Activated CD4-positive, alpha-beta T cell treated with anti-CD3 and anti-CD28 coated beads for 36 hours (primary cell): Measurements from ENCODE around the gene ACADS. TPM values are rescaled to one million over a fixed set of nuclear protein-coding genes. Genes with fewer than 3 reads are reported as not detected.

Experiments
- ATAC-seq: fragments of 200-7000 bp; cut with Tn5 transposase; one replicate; pipeline ENCODE4 v1.10.0; 2021; ENCODE audit warnings: mild to moderate bottlenecking, moderate library complexity
- CTCF ChIA-PET: fragments of 350-600 bp; sonication (Branson Sonifier 250); formaldehyde crosslinking; loops from one replicate; lab custom pipeline; 2021; ENCODE audit warnings: antibody characterized with exemption; lab: Charles Lee
- POLR2A ChIA-PET: fragments of 350-600 bp; sonication (Branson Sonifier 250); formaldehyde crosslinking; loops from one replicate; lab custom pipeline; 2021; ENCODE audit warnings: antibody characterized with exemption, inconsistent platforms; lab: Charles Lee
- DNase-seq: peaks from one replicate; pipeline ENCODE4 v3.0.0-alpha.2; 2020
- H3K27ac Mint-ChIP-seq: one replicate; pipeline ENCODE4 v1.8.0; 2021; ENCODE audit warnings: mixed read lengths
- H3K27me3 Mint-ChIP-seq: one replicate; pipeline ENCODE4 v1.8.0; 2021; ENCODE audit warnings: mixed read lengths
- H3K36me3 Mint-ChIP-seq: one replicate; pipeline ENCODE4 v1.8.0; 2021; ENCODE audit warnings: low read depth, mixed read lengths
- H3K4me1 Mint-ChIP-seq: one replicate; pipeline ENCODE4 v1.8.0; 2021; ENCODE audit warnings: mixed read lengths
- H3K4me3 Mint-ChIP-seq: one replicate; pipeline ENCODE4 v1.8.0; 2021; ENCODE audit warnings: mild to moderate bottlenecking, moderate library complexity, mixed read lengths
- H3K9me3 Mint-ChIP-seq: one replicate; pipeline ENCODE4 v1.8.0; 2021; ENCODE audit warnings: low read depth, mixed read lengths
- intact Hi-C, 2 experiments: fragments of 100-400 bp; cut with DNase I in 1 of 2; cut with micrococcal nuclease in 1 of 2; formaldehyde crosslinking; loops; one replicate each; pipeline versions ENCODE4 v1.14.2 to v1.15.1; 2022 to 2024; cut with DNase I, micrococcal nuclease
- total RNA-seq, 2 experiments: library from RNA; stranded (reverse); gene quantifications; one replicate each; pipeline ENCODE4 v1.2.3, GENCODE V29; 2021

ACADS gene
- total RNA-seq, 2 experiments from 2014 or later, result 10.1 to 17.4 TPM

DNA sequence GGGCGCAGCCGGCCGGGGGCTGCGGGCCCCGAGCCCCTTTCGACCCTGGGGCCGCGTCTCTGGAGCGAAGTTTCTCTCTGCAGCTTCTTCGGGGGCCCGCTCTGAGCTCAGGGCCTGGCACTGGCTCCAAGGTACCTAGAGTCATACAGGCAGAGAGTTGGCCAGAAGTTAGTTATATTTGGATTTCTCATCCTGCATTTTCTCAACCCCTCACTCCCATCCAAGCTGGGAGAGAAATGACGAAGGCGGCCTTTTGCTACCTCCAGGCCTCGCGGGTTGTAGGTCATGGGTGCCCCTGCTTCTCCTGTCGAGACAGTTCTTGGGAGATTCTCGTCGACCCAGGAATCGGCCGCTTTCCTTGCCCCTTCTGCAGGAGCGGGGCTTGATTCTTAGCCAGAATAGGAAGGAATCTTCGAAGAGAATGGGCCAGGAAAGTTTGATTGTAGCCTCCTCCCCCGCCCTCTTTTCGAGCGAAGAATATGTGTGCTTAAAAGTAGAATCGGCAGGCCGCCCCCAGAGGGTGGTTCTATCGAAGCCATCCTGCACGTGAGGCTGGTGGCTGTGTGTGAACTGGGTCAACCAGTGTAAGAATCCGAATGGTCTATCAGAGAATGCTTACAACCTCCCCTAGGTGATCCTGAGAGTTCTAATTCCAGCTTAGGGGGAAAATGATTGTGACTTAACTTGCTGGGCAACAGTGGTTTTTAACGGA is 37.9 kb upstream of the ACADS start:
- H3K9me3 Mint-ChIP-seq, result no peaks in the 10 kb centered on the region
- peak overlapping the region; percentile 92 for H3K4me3 Mint-ChIP-seq
- no peaks in the 10 kb centered on the region for H3K27me3 Mint-ChIP-seq
- intact Hi-C loops, result loop anchor here (1.0 to 5.0 kb wide), 13 partner anchors 41 to 1115 kb away; partner anchors contain the start of genes BICDL1 (in 1 of the 2), CABP1 (in 1 of the 2), CAMKK2 (in 1 of the 2) and COX6A1 (in 1 of the 2)
- peaks cover 54% of the 10 kb centered on the region for H3K4me1 Mint-ChIP-seq
- peak overlapping the region; percentile 78 for H3K27ac Mint-ChIP-seq
- H3K36me3 Mint-ChIP-seq, result peaks cover 13% of the 10 kb centered on the region
- DNase-seq (peak; percentile 66), ATAC-seq (no peak)
- POLR2A ChIA-PET, result interaction anchor here (0.5 kb wide), 1 partner anchor 48 kb away, joined by 3 read pairs; no protein-coding TSS in a partner anchor
- CTCF ChIA-PET, result interaction anchor here (0.8 to 1.4 kb wide), 7 partner anchors 22 to 106 kb away, joined by 3 to 5 read pairs (median 4); partner anchors contain the start of genes POP5 and UNC119B

DNA sequence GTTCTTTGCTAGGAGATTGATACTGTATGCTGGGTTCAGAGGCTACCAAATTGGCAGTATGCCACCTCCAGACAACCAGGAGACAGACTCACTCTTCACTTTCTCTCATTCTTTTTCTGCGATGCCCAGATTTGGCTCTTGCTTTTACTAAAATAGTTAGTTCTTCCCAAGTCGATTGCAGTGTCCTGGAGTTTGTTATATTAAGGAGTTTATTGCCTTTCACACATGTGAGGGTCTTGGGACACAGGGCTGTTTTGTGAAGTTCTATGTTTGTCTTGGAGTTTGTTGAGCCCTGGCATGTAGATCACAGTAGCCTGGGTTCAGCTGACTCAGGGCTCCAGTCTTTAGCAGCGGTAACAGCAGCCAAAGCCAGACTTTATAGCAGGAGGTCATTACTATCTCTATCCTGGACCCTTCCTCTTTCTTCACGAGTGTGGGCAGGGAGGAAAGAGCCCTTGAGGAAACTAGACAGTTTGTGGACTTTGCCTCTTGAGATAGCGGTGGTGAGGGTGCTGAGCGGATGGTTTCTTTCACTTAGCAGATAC is 37.0 kb upstream of the ACADS start:
- Mint-ChIP-seq H3K4me1 (peaks cover 59% of the 10 kb centered on the region), H3K9me3 (no peaks in the 10 kb centered on the region), H3K27ac (peak overlapping the region; percentile 78), H3K36me3 (peaks cover 18% of the 10 kb centered on the region), H3K27me3 (no peaks in the 10 kb centered on the region), H3K4me3 (peak overlapping the region; percentile 92)
- ChIA-PET POLR2A (no interaction called here), CTCF (interaction anchor here (0.8 to 1.4 kb wide), 6 partner anchors 21 to 107 kb away, joined by 3 to 5 read pairs (median 4); partner anchors contain the start of genes POP5 and UNC119B)
- DNase-seq, result no peak
- no peak for ATAC-seq
- intact Hi-C loops, result loop anchor here in 1 of 2 experiments (5.0 kb wide), 4 partner anchors 444 to 1114 kb away; partner anchors contain the start of genes BICDL1, P2RX4, P2RX7 and SETD1B

DNA sequence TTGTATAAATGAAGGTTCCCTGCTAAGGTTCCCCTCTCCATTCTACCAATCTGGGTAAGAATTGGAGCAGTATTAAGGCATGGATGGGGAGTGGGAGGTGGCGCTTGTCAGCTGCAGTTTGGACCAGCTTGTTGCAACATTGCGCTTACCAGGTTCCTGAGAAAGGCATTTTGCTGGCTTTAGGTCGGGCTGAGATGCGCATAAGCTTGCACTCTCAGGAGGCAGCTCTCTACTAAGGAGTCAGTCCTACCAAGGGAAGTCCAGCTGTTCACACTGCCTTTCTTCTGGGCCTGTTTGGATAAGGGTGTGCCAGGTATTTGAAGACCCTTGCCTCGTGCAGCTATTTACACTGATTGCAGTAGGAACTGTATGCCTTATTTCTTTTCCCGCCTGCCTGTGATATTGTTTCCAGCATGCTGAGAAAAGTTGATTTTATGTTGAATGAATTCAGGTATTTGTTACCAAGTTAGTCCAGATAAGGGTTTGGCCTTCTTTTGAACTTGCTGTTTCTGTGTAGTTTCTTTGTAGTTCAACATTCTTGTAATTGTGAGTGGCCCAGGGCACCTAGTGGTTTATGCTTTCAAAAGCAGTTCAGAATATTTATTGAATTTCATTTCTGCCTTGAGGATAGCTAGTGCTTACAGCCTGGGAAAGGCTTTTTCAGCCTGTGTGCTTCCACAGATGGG is 36.1 kb upstream of the ACADS start:
- Mint-ChIP-seq H3K36me3 (peaks cover 26% of the 10 kb centered on the region), H3K27ac (no peak overlapping the region), H3K4me1 (peaks cover 56% of the 10 kb centered on the region), H3K4me3 (peak overlapping the region; percentile 92), H3K27me3 (no peaks in the 10 kb centered on the region), H3K9me3 (no peaks in the 10 kb centered on the region)
- intact Hi-C loops, result loop anchor here in 1 of 2 experiments (5.0 kb wide), 4 partner anchors 443 to 1113 kb away; partner anchors contain the start of genes BICDL1, P2RX4, P2RX7 and SETD1B
- ChIA-PET POLR2A (interaction anchor here (0.8 to 1.2 kb wide), 2 partner anchors 10 to 40 kb away, joined by 4 to 6 read pairs; no protein-coding TSS in a partner anchor), CTCF (interaction anchor here (0.6 to 1.7 kb wide), 5 partner anchors 9 to 110 kb away, joined by 3 to 6 read pairs (median 3); no protein-coding TSS in a partner anchor)
- ATAC-seq, result no peak
- no peak for DNase-seq

DNA sequence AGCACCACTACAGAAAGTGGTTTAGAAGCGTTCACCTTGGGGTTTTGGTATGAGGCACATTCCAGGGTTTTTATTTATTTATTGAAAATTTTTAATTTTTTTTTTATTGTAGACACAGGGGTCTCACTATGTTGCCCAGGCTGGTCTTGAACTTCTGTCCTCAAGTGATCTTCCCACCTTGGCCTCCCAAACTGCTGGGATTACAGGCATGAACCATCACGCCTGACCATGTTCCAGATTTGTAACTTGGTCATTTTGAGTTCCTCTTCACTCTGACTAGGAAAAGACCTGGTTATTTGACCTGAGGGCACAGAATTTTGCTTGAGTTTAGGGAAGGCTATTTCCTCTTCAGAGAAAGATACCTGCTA is 35.6 kb upstream of the ACADS start:
- ATAC-seq (no peak), DNase-seq (no peak)
- H3K27me3 Mint-ChIP-seq, result no peaks in the 10 kb centered on the region
- H3K36me3 Mint-ChIP-seq, result peaks cover 31% of the 10 kb centered on the region
- no peak overlapping the region for H3K27ac Mint-ChIP-seq
- POLR2A ChIA-PET, result interaction anchor here (0.6 to 1.2 kb wide), 3 partner anchors 9 to 270 kb away, joined by 3 to 6 read pairs (median 4); no protein-coding TSS in a partner anchor
- intact Hi-C loops, result no loop called here
- CTCF ChIA-PET, result interaction anchor here (1.2 to 1.7 kb wide), 3 partner anchors 9 to 107 kb away, joined by 3 to 6 read pairs (median 3); no protein-coding TSS in a partner anchor
- no peaks in the 10 kb centered on the region for H3K9me3 Mint-ChIP-seq
- H3K4me3 Mint-ChIP-seq, result no peak overlapping the region
- peaks cover 52% of the 10 kb centered on the region for H3K4me1 Mint-ChIP-seq

DNA sequence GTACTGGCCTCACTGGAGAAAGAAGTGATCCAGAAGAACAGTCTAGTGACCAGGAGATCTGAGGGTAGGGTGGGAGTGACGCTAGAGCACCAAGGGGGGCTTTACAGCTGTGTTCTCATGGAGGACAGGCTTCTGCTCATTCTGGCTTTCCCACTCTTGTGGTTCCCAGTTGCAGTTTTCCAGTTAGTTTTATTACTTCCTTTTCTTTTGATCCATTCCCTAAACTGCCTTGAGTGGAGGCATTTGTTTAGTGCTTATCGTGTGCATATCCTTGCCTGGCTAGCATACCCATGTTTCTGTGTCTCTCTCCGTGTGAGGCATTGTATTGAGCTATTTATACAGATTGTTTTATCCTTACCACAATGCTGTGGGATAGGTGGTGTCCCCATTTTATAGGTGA is 34.6 kb upstream of the ACADS start:
- CTCF ChIA-PET, result interaction anchor here (1.2 to 1.7 kb wide), 3 partner anchors 8 to 44 kb away, joined by 3 to 6 read pairs (median 3); no protein-coding TSS in a partner anchor
- H3K4me1 Mint-ChIP-seq, result peaks cover 48% of the 10 kb centered on the region
- POLR2A ChIA-PET, result interaction anchor here (0.6 to 1.2 kb wide), 2 partner anchors 8 to 269 kb away, joined by 3 to 6 read pairs; no protein-coding TSS in a partner anchor
- H3K36me3 Mint-ChIP-seq, result peaks cover 38% of the 10 kb centered on the region
- no peaks in the 10 kb centered on the region for H3K9me3 Mint-ChIP-seq
- intact Hi-C loops, result no loop called here
- H3K4me3 Mint-ChIP-seq, result no peak overlapping the region
- ATAC-seq (no peak), DNase-seq (no peak)
- H3K27me3 Mint-ChIP-seq, result no peaks in the 10 kb centered on the region
- H3K27ac Mint-ChIP-seq, result no peak overlapping the region

DNA sequence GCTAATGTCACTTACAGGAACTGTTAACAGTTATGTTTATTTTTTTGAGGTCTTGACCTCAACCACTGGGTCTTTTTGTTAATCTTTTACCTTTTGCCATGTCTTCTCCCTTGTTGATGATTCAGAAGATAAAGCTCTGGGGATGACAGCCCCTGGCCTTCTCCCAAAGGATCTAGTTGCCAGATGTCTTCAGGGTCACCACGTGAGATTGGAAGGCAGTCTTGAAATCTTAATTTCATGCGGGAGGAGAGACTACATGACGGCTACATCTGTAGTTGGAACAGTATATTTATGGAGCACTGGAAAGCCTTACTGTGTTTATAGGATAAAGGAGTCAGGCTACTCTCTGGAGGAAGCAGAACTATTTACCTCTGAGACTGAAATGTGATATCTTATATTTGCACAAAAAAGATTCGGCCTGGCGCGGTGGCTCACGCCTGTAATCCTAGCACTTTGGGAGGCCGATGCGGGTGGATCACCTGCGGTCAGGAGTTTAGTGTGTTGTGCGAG is 33.0 kb upstream of the ACADS start:
- DNase-seq (no peak), ATAC-seq (no peak)
- Mint-ChIP-seq H3K27me3 (no peaks in the 10 kb centered on the region), H3K36me3 (peaks cover 52% of the 10 kb centered on the region), H3K4me3 (no peak overlapping the region), H3K27ac (peak overlapping the region; percentile 52), H3K4me1 (peaks cover 48% of the 10 kb centered on the region), H3K9me3 (no peaks in the 10 kb centered on the region)
- POLR2A ChIA-PET, result no interaction called here
- intact Hi-C loops, result no loop called here
- CTCF ChIA-PET, result interaction anchor here (0.6 kb wide), 1 partner anchor 750 kb away, joined by 3 read pairs; no protein-coding TSS in a partner anchor

DNA sequence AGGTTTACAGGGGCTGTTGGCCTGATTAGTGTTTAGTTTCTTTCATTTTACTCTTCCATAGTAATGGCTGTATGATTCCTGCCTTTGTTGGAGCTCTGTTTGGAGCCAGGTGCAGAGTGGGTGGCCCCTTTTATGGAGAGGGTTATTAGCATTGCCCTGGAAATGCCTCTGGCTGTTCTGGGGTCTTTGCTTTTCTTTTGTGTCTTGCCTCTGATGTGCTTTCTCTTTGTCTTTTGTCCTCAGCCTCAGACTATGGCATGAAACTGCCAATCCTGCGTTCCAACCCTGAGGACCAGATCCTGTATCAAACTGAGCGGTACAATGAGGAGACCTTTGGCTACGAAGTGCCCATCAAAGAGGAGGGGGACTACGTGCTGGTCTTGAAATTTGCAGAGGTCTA is 31.8 kb upstream of the ACADS start:
- H3K27ac Mint-ChIP-seq, result no peak overlapping the region
- CTCF ChIA-PET, result interaction anchor here (0.5 to 0.7 kb wide), 2 partner anchors 57 to 279 kb away, joined by 3 to 4 read pairs; no protein-coding TSS in a partner anchor
- intact Hi-C loops, result no loop called here
- POLR2A ChIA-PET, result no interaction called here
- H3K4me3 Mint-ChIP-seq, result no peak overlapping the region
- H3K36me3 Mint-ChIP-seq, result peaks cover 49% of the 10 kb centered on the region
- no peaks in the 10 kb centered on the region for H3K9me3 Mint-ChIP-seq
- ATAC-seq, result no peak
- peaks cover 39% of the 10 kb centered on the region for H3K4me1 Mint-ChIP-seq
- no peaks in the 10 kb centered on the region for H3K27me3 Mint-ChIP-seq
- DNase-seq, result no peak

DNA sequence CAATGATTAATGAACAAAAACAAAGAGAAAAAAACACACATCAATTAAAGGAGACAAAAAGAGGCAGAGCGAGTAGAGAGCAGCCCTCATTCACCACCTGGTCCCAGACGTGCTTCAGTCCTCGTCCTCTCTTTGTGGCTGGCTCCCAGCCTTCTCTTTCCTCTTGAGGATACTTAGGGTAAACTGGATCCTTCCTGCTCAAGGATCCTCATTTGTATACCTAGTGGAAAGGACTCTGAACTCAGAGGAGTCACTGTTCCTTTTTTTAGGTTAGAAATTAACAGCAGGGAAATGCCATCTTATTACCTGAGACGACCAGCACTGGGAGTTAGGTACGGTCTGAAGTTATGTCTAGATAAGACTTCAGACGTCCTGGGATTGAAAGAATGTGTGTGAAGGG is 29.0 kb upstream of the ACADS start:
- H3K4me3 Mint-ChIP-seq, result no peak overlapping the region
- H3K4me1 Mint-ChIP-seq, result peaks cover 14% of the 10 kb centered on the region
- DNase-seq (no peak), ATAC-seq (no peak)
- ChIA-PET POLR2A (no interaction called here), CTCF (no interaction called here)
- peaks cover 59% of the 10 kb centered on the region for H3K36me3 Mint-ChIP-seq
- intact Hi-C loops, result no loop called here
- no peaks in the 10 kb centered on the region for H3K27me3 Mint-ChIP-seq
- H3K9me3 Mint-ChIP-seq, result no peaks in the 10 kb centered on the region
- H3K27ac Mint-ChIP-seq, result no peak overlapping the region

DNA sequence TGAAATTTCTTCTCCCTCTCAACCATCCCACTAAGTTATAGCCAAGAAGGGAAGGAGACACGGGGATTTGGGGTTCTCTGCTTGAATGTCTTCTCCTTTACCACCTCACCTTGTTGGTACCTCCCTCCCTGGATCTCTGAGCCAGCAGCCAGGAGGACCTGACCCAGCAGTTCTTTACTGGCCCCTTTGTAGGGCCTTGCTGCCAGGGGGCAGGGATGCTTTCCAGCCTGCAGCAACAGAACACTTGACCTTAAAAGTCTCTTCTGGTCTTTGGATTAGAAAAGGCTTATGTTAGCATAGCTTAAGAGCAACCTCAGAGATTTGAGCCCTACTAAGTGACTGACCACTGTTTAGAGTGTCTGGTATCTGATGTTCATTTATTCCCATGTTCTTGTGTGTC is 28.3 kb upstream of the ACADS start:
- ChIA-PET POLR2A (no interaction called here), CTCF (interaction anchor here (0.6 to 1.1 kb wide), 2 partner anchors 13 to 49 kb away, joined by 3 read pairs; partner anchors contain the start of gene UNC119B)
- no peak overlapping the region for H3K4me3 Mint-ChIP-seq
- DNase-seq (no peak), ATAC-seq (no peak)
- no peaks in the 10 kb centered on the region for H3K9me3 Mint-ChIP-seq
- H3K36me3 Mint-ChIP-seq, result peaks cover 60% of the 10 kb centered on the region
- H3K27ac Mint-ChIP-seq, result no peak overlapping the region
- H3K27me3 Mint-ChIP-seq, result no peaks in the 10 kb centered on the region
- intact Hi-C loops, result no loop called here
- H3K4me1 Mint-ChIP-seq, result peaks cover 9% of the 10 kb centered on the region

DNA sequence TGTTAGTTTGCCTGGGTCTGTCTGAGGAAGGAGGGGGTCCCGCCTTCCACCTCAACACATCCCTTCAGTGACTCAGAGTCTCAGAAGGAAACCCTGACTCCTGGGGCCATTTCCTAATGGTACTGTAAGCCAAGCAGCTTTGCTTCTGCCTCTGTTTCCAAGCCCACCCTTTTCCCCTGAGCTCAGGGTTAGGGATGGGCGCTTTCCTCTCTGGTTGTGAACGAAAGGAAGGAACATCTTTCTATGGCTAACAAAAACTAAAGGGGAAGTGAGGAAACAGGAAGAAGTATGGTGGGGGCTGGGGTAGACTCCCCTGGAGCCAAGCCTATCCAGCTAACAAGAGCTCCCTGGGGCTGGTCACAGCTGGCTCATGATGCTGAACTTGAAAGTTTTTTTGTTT is 27.0 kb upstream of the ACADS start:
- H3K9me3 Mint-ChIP-seq, result no peaks in the 10 kb centered on the region
- ATAC-seq (no peak), DNase-seq (no peak)
- no peaks in the 10 kb centered on the region for H3K4me1 Mint-ChIP-seq
- H3K27ac Mint-ChIP-seq, result no peak overlapping the region
- ChIA-PET POLR2A (interaction anchor here (0.6 to 1.6 kb wide), 3 partner anchors 8 to 241 kb away, joined by 3 to 6 read pairs (median 6); no protein-coding TSS in a partner anchor), CTCF (interaction anchor here (0.8 to 1.6 kb wide), 5 partner anchors 9 to 116 kb away, joined by 3 to 6 read pairs (median 3); partner anchors contain the start of genes ACADS and UNC119B)
- intact Hi-C loops, result no loop called here
- H3K27me3 Mint-ChIP-seq, result no peaks in the 10 kb centered on the region
- peaks cover 54% of the 10 kb centered on the region for H3K36me3 Mint-ChIP-seq
- no peak overlapping the region for H3K4me3 Mint-ChIP-seq
